GDM1 (cell line): ENCODE measurements around the gene ATXN10.

Source experiments
- DNase-seq: peaks from one replicate; lab custom pipeline; 2025; lab: John Stamatoyannopoulos, UW

ATXN10 gene

GRCh38 chr22:45758603-45759002, 87.0 kb downstream of the ATXN10 start:
- DNase-seq: no peak

GRCh38 chr22:45760682-45761081, 89.0 kb downstream of the ATXN10 start:
- DNase-seq: no peak

- DNase-seq: no peak
Observed at GRCh38 chr22:45762545-45763235, 91.1 kb downstream of the ATXN10 start.

- DNase-seq: no peak
Observed at GRCh38 chr22:45763236-45763624, 91.6 kb downstream of the ATXN10 start.

- no peak for DNase-seq
Observed at GRCh38 chr22:45768490-45768889, 96.9 kb downstream of the ATXN10 start.

GRCh38 chr22:45769569-45770210, 98.1 kb downstream of the ATXN10 start:
- DNase-seq: no peak

GRCh38 chr22:45770506-45770905, 98.9 kb downstream of the ATXN10 start:
- no peak for DNase-seq

- DNase-seq: no peak
Observed at GRCh38 chr22:45771057-45771456, 99.4 kb downstream of the ATXN10 start.

- no peak for DNase-seq
Observed at GRCh38 chr22:45771711-45772110, 100.1 kb downstream of the ATXN10 start.

- DNase-seq: no peak
Observed at GRCh38 chr22:45772743-45773142, 101.1 kb downstream of the ATXN10 start.

- DNase-seq: no peak
Observed at GRCh38 chr22:45774001-45774670, 102.5 kb downstream of the ATXN10 start.

- DNase-seq: no peak
Observed at GRCh38 chr22:45775062-45775461, 103.4 kb downstream of the ATXN10 start.

GRCh38 chr22:45775569-45776312, 104.1 kb downstream of the ATXN10 start:
- DNase-seq: no peak

- no peak for DNase-seq
Observed at GRCh38 chr22:45776313-45776585, 104.6 kb downstream of the ATXN10 start.

GRCh38 chr22:45777046-45777851, 105.6 kb downstream of the ATXN10 start:
- no peak for DNase-seq

GRCh38 chr22:45777852-45778375, 106.3 kb downstream of the ATXN10 start:
- DNase-seq: no peak

- no peak for DNase-seq
Observed at GRCh38 chr22:45781459-45781858, 109.8 kb downstream of the ATXN10 start.

- no peak for DNase-seq
Observed at GRCh38 chr22:45781966-45782365, 110.3 kb downstream of the ATXN10 start.

- DNase-seq: no peak
Observed at GRCh38 chr22:45783021-45783420, 111.4 kb downstream of the ATXN10 start.

GRCh38 chr22:45783690-45784089, 112.1 kb downstream of the ATXN10 start:
- DNase-seq: no peak

GRCh38 chr22:45784357-45785277, 113.0 kb downstream of the ATXN10 start:
- DNase-seq: no peak
